KOPT-K1 (cell line): ENCODE results near the gene ACSM6.

Experiments used
- H3K27ac ChIP-seq: fragments of 200-600 bp; sonication (generic); 2 replicates; pipeline ENCODE4 v1.5.1; 2016; ENCODE audit warnings: antibody characterized with exemption, mild to moderate bottlenecking, low read depth, low read length; ENCODE audit not compliant: poor library complexity, severe bottlenecking
- H3K36me3 ChIP-seq: fragments of 200-600 bp; sonication (generic); 2 replicates; pipeline ENCODE4 v1.5.1; 2017; ENCODE audit warnings: antibody characterized with exemption, mild to moderate bottlenecking, low read length, moderate library complexity; ENCODE audit not compliant: insufficient read depth
- H3K9me3 ChIP-seq: fragments of 200-600 bp; sonication (generic); 2 replicates; pipeline ENCODE4 v1.5.1; 2017; ENCODE audit warnings: antibody characterized with exemption, low read length, mild to moderate bottlenecking; ENCODE audit not compliant: insufficient read depth, poor library complexity, severe bottlenecking

ACSM6 gene

GRCh38 chr10:95193944-95194343 lies at the start of gene ACSM6:
Gene ACSM6, plus strand, starts transcription at chr10:95194238. Its CDS starts 248 bp downstream, at chr10:95194486.
- H3K36me3 ChIP-seq: no peaks in the 10 kb centered on the region
- no peaks in the 10 kb centered on the region for H3K9me3 ChIP-seq
- no peak within 1 kb of the TSS for H3K27ac ChIP-seq

- Histone ChIP-seq H3K36me3 (no peaks in the 10 kb centered on the region), H3K9me3 (no peaks in the 10 kb centered on the region), H3K27ac (no peak overlapping the region)
Measured at GRCh38 chr10:95168694-95169093, 25.3 kb upstream of the ACSM6 start.

GRCh38 chr10:95169522-95169921 lies 24.5 kb upstream of the ACSM6 start:
- H3K36me3 ChIP-seq: no peaks in the 10 kb centered on the region
- no peak overlapping the region for H3K27ac ChIP-seq
- H3K9me3 ChIP-seq: no peaks in the 10 kb centered on the region

GRCh38 chr10:95170790-95171189 lies 23.2 kb upstream of the ACSM6 start:
- Histone ChIP-seq H3K9me3 (no peaks in the 10 kb centered on the region), H3K27ac (no peak overlapping the region), H3K36me3 (no peaks in the 10 kb centered on the region)

GRCh38 chr10:95171336-95171735 lies 22.7 kb upstream of the ACSM6 start:
- Histone ChIP-seq H3K9me3 (no peaks in the 10 kb centered on the region), H3K36me3 (no peaks in the 10 kb centered on the region), H3K27ac (no peak overlapping the region)

- H3K27ac ChIP-seq: no peak overlapping the region
- H3K9me3 ChIP-seq: no peaks in the 10 kb centered on the region
Measured at GRCh38 chr10:95172851-95173250, 21.2 kb upstream of the ACSM6 start.

GRCh38 chr10:95176101-95176500 lies 17.9 kb upstream of the ACSM6 start:
- Histone ChIP-seq H3K27ac (no peak overlapping the region), H3K36me3 (no peaks in the 10 kb centered on the region), H3K9me3 (no peaks in the 10 kb centered on the region)

More at GRCh38 chr10:95172851-95173250, 21.2 kb upstream of the ACSM6 start:
- no peaks in the 10 kb centered on the region for H3K36me3 ChIP-seq

- Histone ChIP-seq H3K27ac (no peak overlapping the region), H3K9me3 (no peaks in the 10 kb centered on the region), H3K36me3 (no peaks in the 10 kb centered on the region)
Measured at GRCh38 chr10:95177429-95177828, 16.6 kb upstream of the ACSM6 start.

GRCh38 chr10:95178266-95178665 lies 15.8 kb upstream of the ACSM6 start:
- Histone ChIP-seq H3K36me3 (no peaks in the 10 kb centered on the region), H3K9me3 (no peaks in the 10 kb centered on the region), H3K27ac (no peak overlapping the region)

GRCh38 chr10:95178797-95179196 lies 15.2 kb upstream of the ACSM6 start:
- Histone ChIP-seq H3K27ac (no peak overlapping the region), H3K36me3 (no peaks in the 10 kb centered on the region)

GRCh38 chr10:95181726-95182125 lies 12.3 kb upstream of the ACSM6 start:
- no peaks in the 10 kb centered on the region for H3K36me3 ChIP-seq
- H3K9me3 ChIP-seq: no peaks in the 10 kb centered on the region
- H3K27ac ChIP-seq: no peak overlapping the region

More at GRCh38 chr10:95178797-95179196, 15.2 kb upstream of the ACSM6 start:
- H3K9me3 ChIP-seq: no peaks in the 10 kb centered on the region

- H3K27ac ChIP-seq: no peak overlapping the region
- H3K9me3 ChIP-seq: no peaks in the 10 kb centered on the region
- no peaks in the 10 kb centered on the region for H3K36me3 ChIP-seq
Measured at GRCh38 chr10:95183271-95184230, 10.5 kb upstream of the ACSM6 start.

- no peak overlapping the region for H3K27ac ChIP-seq
- H3K36me3 ChIP-seq: no peaks in the 10 kb centered on the region
Measured at GRCh38 chr10:95187617-95188016, 6.4 kb upstream of the ACSM6 start.

GRCh38 chr10:95188593-95188992 lies 5.4 kb upstream of the ACSM6 start:
- no peaks in the 10 kb centered on the region for H3K9me3 ChIP-seq
- H3K27ac ChIP-seq: no peak overlapping the region
- H3K36me3 ChIP-seq: no peaks in the 10 kb centered on the region

More at GRCh38 chr10:95187617-95188016, 6.4 kb upstream of the ACSM6 start:
- H3K9me3 ChIP-seq: no peaks in the 10 kb centered on the region

GRCh38 chr10:95196046-95196445 lies 2.0 kb downstream of the ACSM6 start:
- H3K27ac ChIP-seq: no peak overlapping the region
- H3K36me3 ChIP-seq: no peaks in the 10 kb centered on the region
- no peaks in the 10 kb centered on the region for H3K9me3 ChIP-seq

GRCh38 chr10:95201736-95202135 lies 7.7 kb downstream of the ACSM6 start:
- H3K36me3 ChIP-seq: no peaks in the 10 kb centered on the region
- no peak overlapping the region for H3K27ac ChIP-seq
- no peaks in the 10 kb centered on the region for H3K9me3 ChIP-seq
